ENCODE data around the gene RYR3. TPM values are rescaled to one million over a fixed set of nuclear protein-coding genes. Genes with fewer than 3 reads are reported as not detected.

The RYR3 gene
- total and polyA plus RNA-seq, 10 of the 15 experiments (the other 5 are each of a cell fraction or from before 2014, with no cell fraction given), result under 0.01 to 0.44 (median 0.16) TPM; not detected in 5

DNA sequence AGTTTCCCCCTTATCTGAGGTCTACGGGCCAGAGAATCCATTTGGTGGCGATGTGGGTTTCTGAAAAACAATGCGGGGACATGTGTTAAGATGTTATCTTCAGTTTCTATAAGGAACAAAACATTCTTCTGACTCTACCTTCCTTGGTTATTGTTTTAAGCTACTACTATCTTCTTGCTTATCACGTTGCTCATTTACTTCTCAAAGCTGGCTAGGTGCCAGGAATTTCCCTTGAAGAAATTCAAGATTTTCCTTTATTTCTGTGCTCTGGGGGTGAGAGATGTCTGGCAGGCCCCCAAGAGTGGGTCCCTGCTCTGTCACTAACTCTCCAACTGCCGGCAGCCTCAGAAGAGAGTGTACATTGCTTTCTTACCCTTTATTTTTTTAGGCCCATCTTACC is 119.8 kb downstream of the RYR3 start:
- DNase-seq (ENCODE audit: low read depth, low spot score), result no peak
- no peak for ATAC-seq
- H3K9ac ChIP-seq (ENCODE audit: control insufficient read depth, insufficient read depth, low read length), result no peak overlapping the region
- H3K4me2 ChIP-seq (ENCODE audit: control insufficient read depth, insufficient read depth), result no peak overlapping the region
- no peak overlapping the region for H2AFZ ChIP-seq (ENCODE audit: control insufficient read depth, low read depth, low read length)
- intact Hi-C loops (cut with micrococcal nuclease; ENCODE audit: unreplicated experiment), result no loop called here
- TF ChIP-seq RELA (IDR thresholded peaks at IDR 0.05; ENCODE audit: borderline replicate concordance, partially characterized antibody), result no peak
- no peak for TF ChIP-seq HDGF (IDR thresholded peaks at IDR 0.05)
- no peak for TF ChIP-seq JUNB (IDR thresholded peaks at IDR 0.05)
- no peak for TF ChIP-seq ZSCAN29 (IDR thresholded peaks at IDR 0.05)
- no peak for TF ChIP-seq ASH2L (IDR thresholded peaks at IDR 0.05; ENCODE audit: borderline replicate concordance, low read depth)
- TF ChIP-seq NFYB (IDR thresholded peaks at IDR 0.05; ENCODE audit: insufficient read depth, low read depth, low read length), result no peak
- TF ChIP-seq EGR1 (IDR thresholded peaks at IDR 0.05; ENCODE audit: borderline replicate concordance in 1 of 2, low read depth in 2 of 2, low read length in 2 of 2), result no peak
- no peak for TF ChIP-seq MTA2 (IDR thresholded peaks at IDR 0.05; ENCODE audit: low read depth)
- no peak for TF ChIP-seq SP1 (IDR thresholded peaks at IDR 0.05; ENCODE audit: low read depth, low read length)
- TF ChIP-seq NFIC (IDR thresholded peaks at IDR 0.05; ENCODE audit: low read depth, low read length), result no peak
- no peak for TF ChIP-seq SMARCA5 (IDR thresholded peaks at IDR 0.05)
- no peak for TF ChIP-seq SREBF2 (IDR thresholded peaks at IDR 0.05; ENCODE audit: low read length)
- TF ChIP-seq PML (IDR thresholded peaks at IDR 0.05; ENCODE audit: low read length), result no peak
- H3K4me1 ChIP-seq (ENCODE audit: control insufficient read depth, insufficient read depth, low read length), result no peaks in the 10 kb centered on the region
- CTCF ChIA-PET, result no interaction called here
- in situ Hi-C loops (cut with MboI), result no loop called here
- BruUV-seq (replicated peaks), result no TSS peak
- no peaks in the 10 kb centered on the region for H3K79me2 ChIP-seq (ENCODE audit: control insufficient read depth, insufficient read depth, low read length)
- H3K36me3 ChIP-seq (ENCODE audit: control insufficient read depth in 2 of 2, insufficient read depth in 2 of 2, low read length in 1 of 2), result no peaks in the 10 kb centered on the region
- H3K4me3 ChIP-seq, result no peak overlapping the region
- SMC1A ChIA-PET (ENCODE audit: uncharacterized antibody, unreplicated experiment), result no interaction called here
- H3K27me3 ChIP-seq (replicated peaks in 1 of 2; ENCODE audit: control insufficient read depth in 2 of 2, insufficient read depth in 2 of 2, low read length in 1 of 2), result no peaks in the 10 kb centered on the region
- H3K27ac ChIP-seq (ENCODE audit: control insufficient read depth, insufficient read depth), result no peak overlapping the region
- 31% methylated on average over 5 of the region's 5 CpGs for WGBS (ENCODE audit: insufficient coverage, insufficient replicate concordance, low lambda C conversion rate, missing lambda C conversion rate)
- no peaks in the 10 kb centered on the region for H4K20me1 ChIP-seq (ENCODE audit: control insufficient read depth, insufficient read depth)
- no peaks in the 10 kb centered on the region for H3K9me3 ChIP-seq (replicated peaks; ENCODE audit: control insufficient read depth, insufficient read depth, low read length)
- RAD21 ChIA-PET (ENCODE audit: unreplicated experiment), result no interaction called here
- FAIRE-seq, result no peak
- POLR2A ChIA-PET, result no interaction called here
